SW480 (cell line): Measurements from ENCODE around the gene APLF.
"Not testable (repeated sequence)": the region's sequence is repeated elsewhere in the genome, so short reads cannot be mapped to it uniquely, and the experiment has no call there.

Experiments used
- DNase-seq: peaks from one replicate; pipeline ENCODE4 v3.0.0-alpha.2; 2016; ENCODE audit warnings: low spot score

The APLF gene

GRCh38 chr2:68588589-68588988 lies 121.2 kb downstream of the APLF start:
- DNase-seq, result no peak

GRCh38 chr2:68589963-68590362 lies 122.6 kb downstream of the APLF start:
- no peak for DNase-seq

GRCh38 chr2:68590702-68591101 lies 123.3 kb downstream of the APLF start:
- no peak for DNase-seq

DNA sequence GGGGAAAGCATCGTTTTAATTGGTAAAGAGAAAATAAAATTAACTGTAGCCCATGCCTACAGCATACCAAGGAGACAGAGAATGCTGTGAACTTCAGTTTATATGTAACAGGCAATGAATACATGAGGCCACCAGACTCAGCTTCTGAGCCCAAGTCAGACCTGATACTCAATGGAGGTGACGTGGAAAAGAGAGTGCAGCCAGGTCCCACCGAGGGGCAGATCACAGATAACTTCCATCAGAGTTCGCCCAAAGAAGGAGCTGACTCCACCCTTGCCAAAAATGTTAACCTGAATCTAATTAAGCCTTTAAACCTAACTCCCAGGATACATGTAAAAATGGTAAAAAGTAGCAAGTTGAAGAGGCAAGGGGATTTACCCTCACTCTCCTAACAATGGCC lies 123.8 kb downstream of the APLF start:
- no peak for DNase-seq

DNA sequence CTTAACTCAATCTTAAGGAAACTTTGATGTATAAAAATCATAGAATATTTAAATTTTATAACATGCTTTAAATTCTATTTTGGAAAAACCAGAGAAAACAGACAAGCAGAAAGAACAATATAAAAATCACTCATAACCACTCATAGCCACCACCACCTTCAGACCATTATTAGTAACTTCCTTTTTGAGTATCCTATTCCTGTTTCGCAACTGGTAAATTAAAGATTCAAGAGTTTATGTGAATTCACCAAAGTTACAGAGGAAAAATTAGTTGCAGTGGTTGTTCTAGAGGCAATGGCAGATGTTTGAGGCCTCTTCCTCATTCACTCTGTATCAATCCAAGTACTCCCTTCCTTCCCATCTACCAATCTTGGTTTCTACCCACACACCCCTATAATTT lies 126.7 kb downstream of the APLF start:
- no peak for DNase-seq

DNA sequence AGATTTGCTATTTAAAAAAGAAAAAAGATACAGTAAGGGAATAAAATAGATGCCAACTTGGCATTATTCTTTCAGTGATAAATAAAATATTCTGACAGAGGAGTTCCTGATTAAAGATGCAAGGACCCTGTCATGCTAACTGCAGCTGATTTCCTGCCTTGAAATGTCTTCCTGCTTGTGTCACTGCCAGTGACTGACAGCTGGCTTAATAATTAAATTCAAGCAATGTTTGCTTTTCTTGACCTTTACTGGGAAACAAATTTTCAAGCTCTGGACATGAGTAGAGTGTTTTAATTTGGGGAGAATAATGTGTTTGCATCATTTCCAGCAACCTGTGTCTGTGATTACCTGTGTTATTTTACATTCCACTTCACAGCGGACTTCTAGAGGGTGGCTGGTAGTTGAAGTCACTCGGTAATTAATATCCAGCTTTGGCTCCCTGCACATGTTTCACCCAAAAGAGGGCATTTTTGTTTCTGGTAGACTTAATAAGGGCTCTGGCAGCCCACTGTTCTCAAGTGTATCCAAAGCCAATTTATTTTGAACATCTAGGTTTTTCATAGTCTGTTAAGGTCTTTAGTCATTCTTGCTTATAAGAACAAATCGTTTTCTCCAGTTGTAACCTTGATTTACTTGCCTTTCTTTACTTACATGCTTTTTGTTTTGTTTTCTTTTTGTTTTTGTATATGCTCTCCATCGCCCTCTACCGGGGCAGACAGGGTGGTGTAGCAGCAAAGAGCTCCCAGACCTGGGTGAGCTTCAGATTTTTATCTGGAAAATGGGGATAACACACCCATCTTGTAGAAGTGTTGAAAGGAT lies 127.5 kb downstream of the APLF start:
- peak; percentile 41 for DNase-seq

DNA sequence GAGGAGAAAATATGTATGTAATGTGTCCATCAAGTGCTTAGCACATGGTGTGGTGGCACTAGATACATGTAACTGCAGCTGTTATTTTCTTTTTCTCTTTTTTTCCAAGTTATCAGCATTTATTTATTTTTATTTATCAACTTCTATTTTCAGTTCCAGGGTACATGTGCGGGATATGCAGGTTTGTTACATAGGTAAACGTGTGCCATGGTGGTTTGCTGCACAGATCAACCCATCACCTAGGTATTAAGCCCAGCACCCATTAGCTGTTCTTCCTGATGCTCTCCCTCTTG lies 128.1 kb downstream of the APLF start:
- not testable (repeated sequence) for DNase-seq

DNA sequence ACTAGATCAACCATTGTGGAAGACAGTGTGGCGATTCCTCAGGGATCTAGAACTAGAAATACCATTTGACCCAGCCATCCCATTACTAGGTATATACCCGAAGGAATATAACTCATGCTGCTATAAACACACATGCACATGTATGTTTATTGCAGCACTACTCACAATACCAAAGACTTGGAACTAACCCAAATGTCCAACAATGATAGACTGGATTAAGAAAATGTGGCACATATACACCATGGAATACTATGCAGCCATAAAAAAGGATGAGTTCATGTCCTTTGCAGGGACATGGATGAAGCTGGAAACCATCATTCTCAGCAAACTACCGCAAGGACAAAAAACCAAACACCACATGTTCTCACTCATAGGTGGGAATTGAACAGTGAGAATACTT lies 133.1 kb downstream of the APLF start:
- not testable (repeated sequence) for DNase-seq

- DNase-seq, result no peak
Observed at GRCh38 chr2:68603059-68603458, 135.7 kb downstream of the APLF start.

DNA sequence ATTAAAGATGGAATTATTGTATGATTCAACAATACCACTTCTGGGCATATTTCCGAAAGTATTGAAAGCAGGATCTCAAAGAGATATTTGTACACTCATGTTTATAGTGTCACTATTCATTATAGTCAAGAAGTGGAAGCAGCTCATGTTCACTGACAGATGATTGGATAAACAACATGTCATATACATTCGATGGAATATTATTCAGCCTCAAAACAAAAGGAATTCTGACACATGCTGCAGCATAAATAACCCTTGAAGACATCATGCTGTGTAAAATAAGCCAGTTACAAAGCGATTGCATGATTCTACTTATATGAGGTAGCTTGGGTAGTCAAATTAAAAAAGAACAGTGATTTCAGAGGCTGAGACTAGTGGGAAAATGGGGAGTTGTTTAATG lies 136.7 kb downstream of the APLF start:
- DNase-seq, result no peak

DNA sequence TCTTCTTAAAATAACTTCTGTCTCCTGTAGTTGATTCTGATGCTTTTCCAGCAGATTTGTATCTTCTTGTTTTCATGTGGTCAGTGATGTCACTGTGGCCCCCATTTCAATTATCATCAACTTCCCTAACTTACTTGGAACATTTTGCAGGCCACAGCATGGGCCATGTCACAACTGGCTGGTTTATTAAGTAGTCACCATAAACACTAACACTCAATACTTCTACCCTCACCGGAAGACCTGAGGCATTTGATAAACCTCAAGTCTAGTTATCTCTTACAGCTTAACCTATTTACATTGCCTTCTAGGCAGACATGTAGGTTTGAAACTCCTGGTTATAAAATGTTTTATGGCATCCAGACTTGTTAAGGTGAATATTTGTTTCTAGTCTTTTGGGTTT lies 138.6 kb downstream of the APLF start:
- no peak for DNase-seq

DNA sequence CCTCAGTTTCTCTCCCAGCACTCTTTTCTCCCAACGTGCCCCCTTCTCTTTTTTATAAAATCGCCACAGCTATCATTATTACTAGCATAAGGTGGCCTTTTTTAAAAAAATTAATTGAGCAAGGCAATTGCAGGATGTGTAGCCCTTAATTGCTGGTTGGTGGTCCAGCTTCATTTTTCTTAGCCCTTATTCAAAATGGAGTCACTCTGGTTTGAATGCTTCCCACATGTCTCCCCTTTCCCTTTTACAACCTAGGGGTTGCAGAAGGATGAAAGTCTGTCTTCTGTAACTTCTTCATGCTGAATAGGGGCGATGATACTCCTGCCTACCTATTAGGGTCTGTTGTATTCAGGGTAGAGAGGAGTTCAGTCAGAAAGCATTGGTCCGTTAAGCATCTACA lies 139.4 kb downstream of the APLF start:
- DNase-seq, result no peak

DNA sequence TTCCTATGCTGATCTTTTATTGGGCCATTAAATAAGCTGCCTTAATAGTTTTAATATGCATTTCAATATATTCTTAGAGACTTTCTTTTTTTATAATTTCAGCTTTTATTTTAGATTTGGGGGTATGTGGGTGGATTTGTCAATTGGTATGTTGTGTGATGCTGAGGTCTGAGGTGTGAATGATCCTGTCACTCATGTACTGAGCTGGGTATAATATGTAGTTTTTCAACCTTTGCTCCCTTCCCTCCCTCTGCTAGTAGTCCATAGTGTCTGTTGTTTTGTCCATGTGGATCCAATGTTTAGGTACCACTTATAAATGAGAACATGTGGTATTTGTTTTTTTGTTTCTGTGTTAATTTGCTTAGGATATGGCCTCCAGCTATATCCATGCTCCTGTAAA lies 140.5 kb downstream of the APLF start:
- no peak for DNase-seq

DNA sequence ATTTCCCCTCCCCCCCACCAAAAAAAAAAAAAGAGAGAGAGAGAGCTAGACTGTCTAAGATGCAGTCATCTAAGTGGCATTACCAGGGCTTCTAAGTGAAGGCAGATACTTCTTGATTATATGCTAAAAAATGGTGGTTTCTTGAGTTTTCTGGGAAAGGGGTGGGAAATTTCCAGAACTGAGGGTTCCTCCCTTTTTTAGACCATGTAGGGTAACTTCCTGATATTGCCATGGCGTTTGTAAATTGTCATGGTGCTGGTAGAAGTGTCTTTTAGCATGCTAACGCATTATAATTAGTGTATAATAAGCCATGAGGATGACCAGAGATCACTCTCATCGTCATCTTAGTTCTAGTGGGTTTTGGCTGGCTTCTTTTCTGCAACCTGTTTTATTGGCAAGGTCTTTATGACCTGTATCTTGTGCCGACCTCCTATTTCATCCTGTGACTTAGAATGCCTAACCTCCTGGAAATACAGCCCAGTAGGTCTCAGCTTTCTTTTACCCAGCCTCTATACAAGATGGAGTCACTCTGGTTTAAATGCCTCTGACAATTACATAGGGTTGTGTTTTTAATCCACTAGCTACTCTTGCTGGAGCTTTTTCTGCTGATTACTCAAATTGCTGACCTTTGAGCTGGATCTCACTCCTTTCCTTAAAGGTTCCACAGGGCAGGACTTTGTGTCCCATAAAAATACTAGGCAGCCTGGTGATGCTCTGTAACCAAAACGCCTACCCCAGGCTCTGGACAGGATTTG lies 145.6 kb downstream of the APLF start:
- DNase-seq, result no peak

- no peak for DNase-seq
Observed at GRCh38 chr2:68620772-68621171, 153.4 kb downstream of the APLF start.

DNA sequence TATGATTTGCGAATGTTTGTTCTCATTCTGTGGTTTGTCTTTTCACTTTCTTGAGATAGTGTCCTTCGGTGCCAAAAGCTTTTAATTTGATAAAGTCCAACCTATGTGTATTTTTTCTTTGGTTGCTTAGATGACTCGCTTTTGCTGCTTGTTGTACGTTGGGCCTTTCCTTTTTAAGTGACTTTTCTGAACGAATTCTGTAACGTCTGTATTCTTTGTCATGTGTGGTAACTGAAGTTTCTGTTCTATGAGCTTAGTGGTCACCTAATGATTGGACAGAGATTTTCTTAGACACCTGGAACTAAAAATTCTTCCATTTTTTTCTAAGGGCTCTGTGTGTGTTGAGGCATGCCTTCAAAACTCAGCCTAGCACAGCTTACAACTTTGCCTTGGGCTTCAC lies 156.4 kb downstream of the APLF start:
- no peak for DNase-seq

- DNase-seq, result no peak
Observed at GRCh38 chr2:68627615-68628014, 160.2 kb downstream of the APLF start.
